Measurements from ENCODE around the gene POLH.

DNA sequence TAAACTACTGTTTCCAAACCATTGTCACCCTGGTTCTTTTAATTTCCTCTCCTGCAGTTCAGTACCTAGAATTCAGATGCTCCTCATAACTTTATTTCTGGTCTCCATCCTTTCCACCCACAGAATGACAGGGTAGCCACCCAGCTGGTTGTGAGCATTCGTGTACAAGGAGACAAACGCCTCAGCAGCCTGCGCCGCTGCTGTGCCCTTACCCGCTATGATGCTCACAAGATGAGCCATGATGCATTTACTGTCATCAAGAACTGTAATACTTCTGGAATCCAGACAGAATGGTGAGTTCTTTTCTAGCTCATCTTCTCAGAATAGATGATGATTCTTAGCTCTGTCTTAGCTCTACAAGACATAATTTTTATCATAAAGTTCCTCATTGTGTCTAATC, 34.4 kb downstream of the POLH start:
- TF ChIP-seq, protein P1, sequence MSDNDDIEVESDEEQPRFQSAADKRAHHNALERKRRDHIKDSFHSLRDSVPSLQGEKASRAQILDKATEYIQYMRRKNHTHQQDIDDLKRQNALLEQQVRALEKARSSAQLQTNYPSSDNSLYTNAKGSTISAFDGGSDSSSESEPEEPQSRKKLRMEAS (IDR thresholded peaks at IDR 0.05; ENCODE audit: low read depth) = no peak
- TF ChIP-seq, protein P2, sequence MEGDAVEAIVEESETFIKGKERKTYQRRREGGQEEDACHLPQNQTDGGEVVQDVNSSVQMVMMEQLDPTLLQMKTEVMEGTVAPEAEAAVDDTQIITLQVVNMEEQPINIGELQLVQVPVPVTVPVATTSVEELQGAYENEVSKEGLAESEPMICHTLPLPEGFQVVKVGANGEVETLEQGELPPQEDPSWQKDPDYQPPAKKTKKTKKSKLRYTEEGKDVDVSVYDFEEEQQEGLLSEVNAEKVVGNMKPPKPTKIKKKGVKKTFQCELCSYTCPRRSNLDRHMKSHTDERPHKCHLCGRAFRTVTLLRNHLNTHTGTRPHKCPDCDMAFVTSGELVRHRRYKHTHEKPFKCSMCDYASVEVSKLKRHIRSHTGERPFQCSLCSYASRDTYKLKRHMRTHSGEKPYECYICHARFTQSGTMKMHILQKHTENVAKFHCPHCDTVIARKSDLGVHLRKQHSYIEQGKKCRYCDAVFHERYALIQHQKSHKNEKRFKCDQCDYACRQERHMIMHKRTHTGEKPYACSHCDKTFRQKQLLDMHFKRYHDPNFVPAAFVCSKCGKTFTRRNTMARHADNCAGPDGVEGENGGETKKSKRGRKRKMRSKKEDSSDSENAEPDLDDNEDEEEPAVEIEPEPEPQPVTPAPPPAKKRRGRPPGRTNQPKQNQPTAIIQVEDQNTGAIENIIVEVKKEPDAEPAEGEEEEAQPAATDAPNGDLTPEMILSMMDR (IDR thresholded peaks at IDR 0.05) = no peak
- TF ChIP-seq EZH2phosphoT487 (IDR thresholded peaks at IDR 0.05; ENCODE audit: borderline replicate concordance, low read depth) (no peak), JUND (IDR thresholded peaks at IDR 0.05) (no peak), RXRA (IDR thresholded peaks at IDR 0.05; ENCODE audit: borderline replicate concordance, low read depth) (no peak)
- TF ChIP-seq, protein P3, sequence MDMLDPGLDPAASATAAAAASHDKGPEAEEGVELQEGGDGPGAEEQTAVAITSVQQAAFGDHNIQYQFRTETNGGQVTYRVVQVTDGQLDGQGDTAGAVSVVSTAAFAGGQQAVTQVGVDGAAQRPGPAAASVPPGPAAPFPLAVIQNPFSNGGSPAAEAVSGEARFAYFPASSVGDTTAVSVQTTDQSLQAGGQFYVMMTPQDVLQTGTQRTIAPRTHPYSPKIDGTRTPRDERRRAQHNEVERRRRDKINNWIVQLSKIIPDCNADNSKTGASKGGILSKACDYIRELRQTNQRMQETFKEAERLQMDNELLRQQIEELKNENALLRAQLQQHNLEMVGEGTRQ (IDR thresholded peaks at IDR 0.05; ENCODE audit: borderline replicate concordance, low read depth, low read length) = no peak

Measured in SK-N-SH (cell line).